PFSK-1 (cell line): Measurements from ENCODE around the gene PARD3B.

Source experiments
- FOXP2 ChIP-seq: optimal IDR thresholded peaks from 2 replicates; pipeline ENCODE3; 2011; ENCODE audit warnings: borderline replicate concordance, control low read depth, inconsistent platforms; ENCODE audit not compliant: insufficient read depth; ENCODE audit errors: extremely low read length, extremely low read depth
- POLR2AphosphoS5 ChIP-seq: IDR thresholded peaks from 2 replicates; pipeline ENCODE4 v1.6.1; 2012; ENCODE audit warnings: low read depth, mild to moderate bottlenecking, control low read depth, low read length, moderate library complexity
- REST ChIP-seq, 2 experiments: IDR thresholded peaks; 2 replicates each; pipeline versions ENCODE4 v1.6.1 to v1.8.0; 2011 to 2012; ENCODE audit warnings: low read depth in 2 of 2, low read length in 2 of 2, control low read depth in 1 of 2, inconsistent platforms in 1 of 2, mild to moderate bottlenecking in 1 of 2, moderate library complexity in 1 of 2; ENCODE audit not compliant: insufficient read depth in 1 of 2
- SIN3A ChIP-seq: IDR thresholded peaks from 2 replicates; pipeline ENCODE4 v1.6.1; 2012; ENCODE audit warnings: mild to moderate bottlenecking, low read length, moderate library complexity, borderline replicate concordance; ENCODE audit not compliant: insufficient read depth
- TAF1 ChIP-seq: IDR thresholded peaks from 2 replicates; pipeline ENCODE4 v1.6.1; 2012; ENCODE audit warnings: low read length, control low read depth, borderline replicate concordance; ENCODE audit not compliant: insufficient read depth

Gene PARD3B

DNA sequence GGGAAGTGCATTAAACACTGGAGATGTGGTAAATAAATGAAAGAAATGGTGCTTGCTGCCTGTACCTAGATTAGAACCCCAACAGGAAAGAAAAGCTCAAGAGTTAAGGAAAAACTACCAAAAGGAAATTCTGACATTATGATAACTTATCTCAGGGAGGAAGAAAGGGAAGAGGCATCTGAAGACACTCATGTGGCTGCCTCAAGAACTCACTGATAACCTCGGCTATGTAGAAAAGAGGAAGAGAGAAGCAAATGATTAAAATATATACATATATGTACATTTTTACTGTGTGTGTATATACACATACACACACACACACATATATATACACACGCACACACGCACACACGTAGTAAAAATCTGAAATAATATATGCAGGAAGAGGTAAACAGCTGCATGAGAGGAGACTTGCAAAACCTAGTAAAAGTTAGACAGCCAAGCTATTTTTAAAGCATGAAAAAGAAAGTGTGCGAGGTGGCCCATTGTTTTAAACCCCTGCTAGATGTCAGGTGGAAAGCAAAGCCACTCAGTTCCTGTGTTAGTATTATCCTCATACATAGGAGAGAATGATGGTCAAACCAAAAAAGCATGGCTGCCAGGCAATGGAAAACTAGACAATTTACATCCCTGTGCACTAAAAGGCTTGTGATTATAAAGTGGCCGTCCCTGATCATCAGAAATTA is 654.0 kb downstream of the PARD3B start:
- TF ChIP-seq REST (IDR thresholded peaks at IDR 0.05; ENCODE audit: insufficient read depth in 1 of 2, low read depth in 2 of 2, low read length in 2 of 2) (no peak), POLR2AphosphoS5 (no peak), TAF1 (no peak), SIN3A (no peak), FOXP2 (no peak)

- TF ChIP-seq POLR2AphosphoS5 (no peak), TAF1 (no peak), REST (IDR thresholded peaks at IDR 0.05; ENCODE audit: insufficient read depth in 1 of 2, low read depth in 2 of 2, low read length in 2 of 2) (no peak), SIN3A (no peak), FOXP2 (no peak)
These were observed 665.2 kb downstream of the PARD3B start for GRCh38 chr2:205210494-205210893.

DNA sequence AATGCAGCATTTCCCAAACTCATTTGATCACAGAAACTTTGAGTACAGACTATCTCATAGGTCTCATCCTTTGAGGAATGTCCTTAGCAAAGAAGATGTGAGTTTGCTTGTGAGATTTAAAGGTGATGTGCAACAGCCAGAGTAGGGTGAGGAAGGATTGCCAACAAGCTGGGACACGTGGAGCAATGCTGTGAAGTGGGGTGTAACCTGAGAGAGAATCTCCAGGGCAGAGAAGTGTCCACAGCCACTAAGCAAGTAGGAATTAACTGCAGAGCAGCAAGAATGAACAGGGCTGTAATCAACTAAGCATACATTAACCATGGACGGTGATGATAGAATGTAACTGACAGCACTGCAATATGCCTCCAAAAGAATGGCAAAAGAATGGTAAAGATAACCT is 667.1 kb downstream of the PARD3B start:
- TF ChIP-seq REST (IDR thresholded peaks at IDR 0.05; ENCODE audit: insufficient read depth in 1 of 2, low read depth in 2 of 2, low read length in 2 of 2) (no peak), SIN3A (no peak), FOXP2 (no peak), TAF1 (no peak), POLR2AphosphoS5 (no peak)

- TF ChIP-seq TAF1 (no peak), FOXP2 (no peak), REST (IDR thresholded peaks at IDR 0.05; ENCODE audit: insufficient read depth in 1 of 2, low read depth in 2 of 2, low read length in 2 of 2) (no peak), POLR2AphosphoS5 (no peak), SIN3A (no peak)
These were observed 670.8 kb downstream of the PARD3B start for GRCh38 chr2:205216092-205216491.

DNA sequence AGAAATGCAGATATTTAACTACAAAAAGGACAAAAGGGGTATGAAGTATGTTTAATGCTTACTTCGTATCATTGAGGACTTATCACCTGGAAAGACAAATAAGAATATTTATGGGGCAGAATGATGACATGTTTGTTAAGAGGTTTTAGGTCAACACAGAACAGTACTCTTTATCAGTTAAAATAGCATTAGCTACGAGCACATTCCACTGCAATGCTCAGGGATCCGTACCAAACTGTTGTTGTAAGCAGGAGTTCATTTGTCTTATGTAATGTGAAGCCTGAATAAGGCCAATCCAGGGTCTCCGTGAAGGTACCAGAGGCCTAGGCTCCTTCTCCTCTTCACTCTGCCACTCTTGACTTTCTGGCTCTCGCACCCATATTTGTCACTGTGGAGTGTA is 671.3 kb downstream of the PARD3B start:
- no peak for TF ChIP-seq POLR2AphosphoS5
- TF ChIP-seq FOXP2 = no peak
- no peak for TF ChIP-seq SIN3A
- no peak for TF ChIP-seq TAF1
- TF ChIP-seq REST (IDR thresholded peaks at IDR 0.05; ENCODE audit: insufficient read depth in 1 of 2, low read depth in 2 of 2, low read length in 2 of 2) = no peak
